MCF 10A (cell line): ENCODE data around the gene ERC2. TPM values are rescaled to one million over a fixed set of nuclear protein-coding genes. Genes with fewer than 3 reads are reported as not detected.

Experiments used
- BruUV-seq: library from RNA; stranded (reverse); fragments of 400-500 nt; replicated peaks from 2 replicates; lab custom pipeline; 2021; lab: Mats Ljungman, UMichigan
- CTCF ChIA-PET: fragments of 300-600 bp; sonication (Branson Sonifier 250); formaldehyde crosslinking; extraction: SDS; loops from one replicate; lab custom pipeline; 2021; ENCODE audit warnings: antibody characterized with exemption, inconsistent platforms; lab: Yijun Ruan, JAX
- POLR2A ChIA-PET: fragments of 300-600, 350-650 bp; sonication (Branson Sonifier 250); formaldehyde crosslinking; extraction: SDS; loops from one replicate; lab custom pipeline; 2020; ENCODE audit warnings: antibody characterized with exemption, inconsistent platforms; lab: Yijun Ruan, JAX
- DNase-seq: peaks from one replicate; pipeline ENCODE4 v3.0.0-alpha.2; 2018; ENCODE audit not compliant: unreplicated experiment
- H3K27ac Mint-ChIP-seq: one replicate; pipeline ENCODE4 v1.8.0; 2022; ENCODE audit warnings: mild to moderate bottlenecking, low read depth, mixed read lengths; ENCODE audit not compliant: unreplicated experiment
- H3K27me3 Mint-ChIP-seq: one replicate; pipeline ENCODE4 v1.8.0; 2022; ENCODE audit warnings: mixed read lengths; ENCODE audit not compliant: insufficient read depth, unreplicated experiment
- H3K36me3 Mint-ChIP-seq: one replicate; pipeline ENCODE4 v1.8.0; 2022; ENCODE audit warnings: mild to moderate bottlenecking, moderate library complexity, mixed read lengths; ENCODE audit not compliant: insufficient read depth, unreplicated experiment
- H3K4me1 Mint-ChIP-seq: one replicate; pipeline ENCODE4 v1.8.0; 2022; ENCODE audit warnings: mixed read lengths; ENCODE audit not compliant: insufficient read depth, unreplicated experiment
- H3K4me3 Mint-ChIP-seq: one replicate; pipeline ENCODE4 v1.8.0; 2022; ENCODE audit warnings: mild to moderate bottlenecking, moderate library complexity, mixed read lengths; ENCODE audit not compliant: unreplicated experiment
- H3K9me3 Mint-ChIP-seq: one replicate; pipeline ENCODE4 v1.8.0; 2022; ENCODE audit warnings: mixed read lengths; ENCODE audit not compliant: unreplicated experiment
- CTCF ChIP-seq: fragments of 200-600 bp; IDR thresholded peaks from one replicate; pipeline ENCODE4 v1.8.0; 2022; ENCODE audit warnings: antibody characterized with exemption, mild to moderate bottlenecking; ENCODE audit not compliant: unreplicated experiment
- intact Hi-C: fragments of 100-400 bp; cut with micrococcal nuclease; formaldehyde crosslinking; loops from 2 replicates; pipeline ENCODE4 v1.14.1; 2022
- total RNA-seq: library from RNA; stranded (reverse); gene quantifications from 2 replicates; pipeline ENCODE4 v1.2.3, GENCODE V29; 2022

The ERC2 gene
- total RNA-seq, 1 experiment from 2014 or later, result 0.42 TPM

DNA sequence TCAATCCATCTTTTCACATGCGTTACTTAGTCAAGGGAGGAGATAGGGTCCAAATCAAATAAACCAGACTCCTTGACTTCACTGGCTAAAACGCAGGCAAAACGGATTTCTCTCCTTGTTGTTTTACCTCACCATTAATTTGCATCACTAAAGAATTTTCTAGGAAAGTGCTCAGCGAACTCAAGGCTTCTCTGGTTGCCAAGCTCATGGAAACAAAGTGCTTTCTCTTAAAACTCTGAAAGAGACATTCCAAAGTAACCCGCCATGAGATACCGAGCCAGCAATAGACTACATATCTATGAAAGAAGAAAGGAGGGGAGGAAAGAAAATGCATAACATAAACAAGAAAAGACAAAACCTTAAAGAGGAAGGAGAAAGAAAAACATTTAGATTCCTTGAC is 769.4 kb downstream of the ERC2 start:
- no peaks in the 10 kb centered on the region for H3K4me1 Mint-ChIP-seq
- no peak for DNase-seq
- no peaks in the 10 kb centered on the region for H3K9me3 Mint-ChIP-seq
- POLR2A ChIA-PET, result no interaction called here
- no peaks in the 10 kb centered on the region for H3K36me3 Mint-ChIP-seq
- no peak for TF ChIP-seq CTCF
- BruUV-seq, result no TSS peak
- H3K27ac Mint-ChIP-seq, result no peak overlapping the region
- CTCF ChIA-PET, result no interaction called here
- intact Hi-C loops, result no loop called here
- H3K27me3 Mint-ChIP-seq, result peaks cover 15% of the 10 kb centered on the region
- no peak overlapping the region for H3K4me3 Mint-ChIP-seq

GRCh38 chr3:55697177-55697865 is 770.9 kb downstream of the ERC2 start:
- intact Hi-C loops, result no loop called here
- H3K9me3 Mint-ChIP-seq, result no peaks in the 10 kb centered on the region
- CTCF ChIA-PET, result interaction anchor here (0.6 kb wide), 1 partner anchor 212 kb away, joined by 3 read pairs; no protein-coding TSS in a partner anchor

GRCh38 chr3:55692957-55693558 is 775.2 kb downstream of the ERC2 start:
- H3K9me3 Mint-ChIP-seq, result no peaks in the 10 kb centered on the region
- no TSS peak for BruUV-seq
- H3K27me3 Mint-ChIP-seq, result no peaks in the 10 kb centered on the region
- ChIA-PET CTCF (no interaction called here), POLR2A (no interaction called here)
- intact Hi-C loops, result no loop called here
- no peaks in the 10 kb centered on the region for H3K4me1 Mint-ChIP-seq
- no peaks in the 10 kb centered on the region for H3K36me3 Mint-ChIP-seq
- DNase-seq, result peak; percentile 21
- no peak for TF ChIP-seq CTCF
- no peak overlapping the region for H3K27ac Mint-ChIP-seq
- H3K4me3 Mint-ChIP-seq, result no peak overlapping the region

More at GRCh38 chr3:55697177-55697865, 770.9 kb downstream of the ERC2 start:
- H3K4me3 Mint-ChIP-seq, result no peak overlapping the region
- H3K36me3 Mint-ChIP-seq, result no peaks in the 10 kb centered on the region
- no TSS peak for BruUV-seq
- DNase-seq, result no peak
- peaks cover 15% of the 10 kb centered on the region for H3K27me3 Mint-ChIP-seq
- TF ChIP-seq CTCF, result no peak
- H3K4me1 Mint-ChIP-seq, result no peaks in the 10 kb centered on the region
- no peak overlapping the region for H3K27ac Mint-ChIP-seq
- POLR2A ChIA-PET, result no interaction called here

GRCh38 chr3:55692295-55692956 is 775.8 kb downstream of the ERC2 start:
- BruUV-seq, result no TSS peak
- intact Hi-C loops, result no loop called here
- Mint-ChIP-seq H3K4me1 (no peaks in the 10 kb centered on the region), H3K27me3 (no peaks in the 10 kb centered on the region), H3K9me3 (no peaks in the 10 kb centered on the region), H3K36me3 (no peaks in the 10 kb centered on the region), H3K27ac (no peak overlapping the region), H3K4me3 (no peak overlapping the region)
- POLR2A ChIA-PET, result no interaction called here
- no peak for TF ChIP-seq CTCF
- CTCF ChIA-PET, result interaction anchor here (0.6 kb wide), 1 partner anchor 12 kb away, joined by 4 read pairs; no protein-coding TSS in a partner anchor
- no peak for DNase-seq
